ENCODE data around the gene LENEP.

GRCh38 chr1:155032886-155033285, 39.5 kb downstream of the LENEP start:
- TF ChIP-seq CTCF (conservative IDR thresholded peaks at IDR 0.05 in 1 of 2, IDR thresholded peaks at IDR 0.05 in 1 of 2; ENCODE audit: extremely low read depth in 1 of 2, insufficient read depth in 1 of 2, low read depth in 1 of 2, low read length in 2 of 2) (no peak), EZH2 (IDR thresholded peaks at IDR 0.05; ENCODE audit: borderline replicate concordance, low read length) (no peak)
